ENCODE results near the gene KCNK18. TPM values are rescaled to one million over a fixed set of nuclear protein-coding genes. Genes with fewer than 3 reads are reported as not detected.

Gene KCNK18
- total and polyA plus RNA-seq, 2 of the 8 experiments (the other 6 are each of a cell fraction or from before 2014, with no cell fraction given) = not detected

GRCh38 chr10:117246997-117247671 lies 49.8 kb downstream of the KCNK18 start:
- no peak overlapping the region for H3K18ac ChIP-seq (ENCODE audit: extremely low read depth, low read length)
- no peak overlapping the region for H4K91ac ChIP-seq (replicated peaks; ENCODE audit: insufficient read length, low read length)
- H3K4me2 ChIP-seq (ENCODE audit: insufficient read depth in 1 of 2, low read depth in 2 of 2, low read length in 2 of 2) = no peak overlapping the region
- ChIA-PET CTCF (ENCODE audit: partially characterized antibody) (interaction anchor here (1.0 to 1.7 kb wide), 5 partner anchors 31 to 203 kb away, joined by 3 to 9 read pairs (median 4); no protein-coding TSS in a partner anchor), POLR2A (ENCODE audit: partially characterized antibody) (no interaction called here)
- H2BK120ac ChIP-seq (replicated peaks; ENCODE audit: low read depth, low read length) = no peak overlapping the region
- H3K4ac ChIP-seq (replicated peaks; ENCODE audit: insufficient read length, low read depth, low read length) = no peak overlapping the region
- H3K79me1 ChIP-seq (ENCODE audit: low read depth, low read length) = no peaks in the 10 kb centered on the region
- no peak for TF ChIP-seq EGR1 (IDR thresholded peaks at IDR 0.05; ENCODE audit: borderline replicate concordance, low read depth, low read length)
- TF ChIP-seq EZH2 (IDR thresholded peaks at IDR 0.05; ENCODE audit: low read depth, low read length, severe bottlenecking) = no peak
- no peak for TF ChIP-seq SIX5 (IDR thresholded peaks at IDR 0.05; ENCODE audit: low read depth, low read length)
- no peak for TF ChIP-seq CHD1 (IDR thresholded peaks at IDR 0.05; ENCODE audit: low read depth, low read length)
- no peak for TF ChIP-seq CEBPB (IDR thresholded peaks at IDR 0.05; ENCODE audit: low read depth, low read length)
- no peak for TF ChIP-seq RBBP5 (IDR thresholded peaks at IDR 0.05; ENCODE audit: borderline replicate concordance, low read depth, low read length)
- TF ChIP-seq MAFK (IDR thresholded peaks at IDR 0.05; ENCODE audit: low read depth, low read length) = no peak
- no peak for TF ChIP-seq JUN (IDR thresholded peaks at IDR 0.05; ENCODE audit: low read depth, low read length)
- no peak for TF ChIP-seq HDAC6 (IDR thresholded peaks at IDR 0.05; ENCODE audit: low read depth, low read length)
- TF ChIP-seq USF2 (IDR thresholded peaks at IDR 0.05; ENCODE audit: low read length) = no peak
- TF ChIP-seq MAX (IDR thresholded peaks at IDR 0.05) = no peak
- H3K4me3 ChIP-seq (ENCODE audit: extremely low read depth in 1 of 4, insufficient read depth in 2 of 4, low read depth in 3 of 4, low read length in 4 of 4) = no peak overlapping the region
- H2BK20ac ChIP-seq (ENCODE audit: low read length) = no peak overlapping the region
- WGBS, 2 experiments (ENCODE audit: extremely low coverage in 1 of 2, insufficient coverage in 1 of 2, insufficient read length in 1 of 2, insufficient replicate concordance in 2 of 2, low coverage in 1 of 2, low lambda C conversion rate in 2 of 2, missing lambda C conversion rate in 1 of 2) = 79% methylated on average over 3 of the region's 3 CpGs; no CpG with 5 or more reads in 1 of the 2 experiments
- no peaks in the 10 kb centered on the region for H3K9me3 ChIP-seq (ENCODE audit: insufficient read depth in 2 of 2, low read depth in 1 of 2, low read length in 1 of 2)
- H3K79me2 ChIP-seq (ENCODE audit: control insufficient read depth in 1 of 2, insufficient read depth in 2 of 2, low read length in 2 of 2) = no peaks in the 10 kb centered on the region
- H2BK15ac ChIP-seq (ENCODE audit: low read length) = no peak overlapping the region
- no peaks in the 10 kb centered on the region for H4K20me1 ChIP-seq (replicated peaks in 1 of 2; ENCODE audit: control insufficient read depth in 1 of 2, insufficient read depth in 2 of 2, low read length in 2 of 2)
- no peak overlapping the region for H4K5ac ChIP-seq (ENCODE audit: insufficient read length, low read depth, low read length)
- no peaks in the 10 kb centered on the region for H3K36me3 ChIP-seq (ENCODE audit: control insufficient read depth in 2 of 4, insufficient read depth in 4 of 4, low read length in 3 of 4)
- no peak overlapping the region for H2AK5ac ChIP-seq (ENCODE audit: low read depth, low read length)
- H3K9ac ChIP-seq (replicated peaks in 1 of 4; ENCODE audit: extremely low read depth in 1 of 4, low read depth in 3 of 4, low read length in 3 of 4) = no peak overlapping the region
- no peak overlapping the region for H3K14ac ChIP-seq (ENCODE audit: insufficient read length)
- no peak overlapping the region for H2BK5ac ChIP-seq (ENCODE audit: low read depth, low read length)
- H3K27ac ChIP-seq (ENCODE audit: low read depth, low read length) = no peak overlapping the region
- H2BK12ac ChIP-seq (ENCODE audit: low read depth, low read length) = no peak overlapping the region
- H3K4me1 ChIP-seq (replicated peaks in 1 of 4; ENCODE audit: control insufficient read depth in 3 of 4, insufficient read depth in 4 of 4, low read length in 3 of 4) = peaks cover 0 to 4% (median 1%) of the 10 kb centered on the region in 4 experiments; a peak in 2 of 7 replicates
- no peaks in the 10 kb centered on the region for H3K23me2 ChIP-seq (ENCODE audit: low read depth, low read length)
- no peak overlapping the region for H3K56ac ChIP-seq (replicated peaks; ENCODE audit: insufficient read length, low read depth, low read length)
- H3K27me3 ChIP-seq (replicated peaks in 1 of 4; ENCODE audit: control insufficient read depth in 3 of 4, extremely low read depth in 1 of 4, insufficient read depth in 3 of 4, low read length in 3 of 4) = peaks cover 2 to 10% (median 7%) of the 10 kb centered on the region in 4 experiments
- FAIRE-seq = no peak
- H4K8ac ChIP-seq (ENCODE audit: extremely low read depth, insufficient read depth, low read length) = no peak overlapping the region
- H3K23ac ChIP-seq (ENCODE audit: insufficient read length) = no peak overlapping the region
- no peak overlapping the region for H2AFZ ChIP-seq (ENCODE audit: low read length)
- DNase-seq (ENCODE audit: low read depth in 1 of 2, low spot score in 2 of 2) = no peak

Data from H1 (cell line).